Measurements from ENCODE around the gene ASL.
"Not testable (repeated sequence)": the region's sequence is repeated elsewhere in the genome, so short reads cannot be mapped to it uniquely, and the experiment has no call there.

GRCh38 chr7:66049886-66050285 is 25.7 kb upstream of the ASL start:
- TF ChIP-seq GABPA (IDR thresholded peaks at IDR 0.05 in 1 of 2, conservative IDR thresholded peaks at IDR 0.05 in 1 of 2); ZBTB33 (IDR thresholded peaks at IDR 0.05); YY1 (IDR thresholded peaks at IDR 0.05); TAF1 (conservative IDR thresholded peaks at IDR 0.05): not testable (repeated sequence)
- peak; percentile 11 for TF ChIP-seq CTCF (IDR thresholded peaks at IDR 0.05; ENCODE audit: low read depth, low read length, missing input control)
